HCT116 (cell line): Measurements from ENCODE around the gene SLC25A21. TPM values are rescaled to one million over a fixed set of nuclear protein-coding genes. Genes with fewer than 3 reads are reported as not detected.

Experiments
- ATAC-seq: fragments of 200-7000 bp; cut with Tn5 transposase; 2 replicates; pipeline ENCODE4 v1.9.1; 2020; ENCODE audit warnings: mild to moderate bottlenecking, moderate library complexity
- BruUV-seq: library from RNA; stranded (reverse); fragments of 400-500 nt; replicated peaks from 2 replicates; lab custom pipeline; 2021; lab: Mats Ljungman, UMichigan
- CTCF ChIA-PET: fragments of 300-600 bp; sonication (Branson Sonifier 250); formaldehyde crosslinking; loops from one replicate; lab custom pipeline; 2021; ENCODE audit warnings: antibody characterized with exemption; lab: Charles Lee
- POLR2A ChIA-PET: fragments of 300-600, 350-600 bp; sonication (Branson Sonifier 250); formaldehyde crosslinking; loops from one replicate; lab custom pipeline; 2021; ENCODE audit warnings: antibody characterized with exemption; lab: Charles Lee
- RAD21 ChIA-PET, 2 experiments: fragments of 300-600 bp; sonication (Branson Sonifier 250); formaldehyde crosslinking; loops; one replicate each; lab custom pipeline; 2023; ENCODE audit warnings: low total read pairs in 2 of 2; ENCODE audit not compliant: uncharacterized antibody in 2 of 2, unreplicated experiment in 2 of 2, low non-redundant PET in 1 of 2; lab: Charles Lee
- DNase-seq: peaks from one replicate; pipeline ENCODE4 v3.0.0-alpha.2; 2010; ENCODE audit warnings: low read depth, low spot score
- H2AFZ ChIP-seq: fragments of 200-600 bp; shearing (Covaris generic), sonication (generic); 2 replicates; pipeline ENCODE4 v1.6.1; 2017; ENCODE audit warnings: low read depth, mixed run types, mixed read lengths, antibody characterized with exemption, low read length; ENCODE audit not compliant: poor library complexity, severe bottlenecking
- H3K27ac ChIP-seq: 2 replicates; pipeline ENCODE4 v1.5.1; 2012; ENCODE audit warnings: low read depth, low read length
- H3K27me3 ChIP-seq: fragments of 200-600 bp; sonication (generic); 2 replicates; pipeline ENCODE4 v1.6.1; 2016; ENCODE audit warnings: mixed run types, low read length, mixed read lengths; ENCODE audit not compliant: insufficient read depth
- H3K36me3 ChIP-seq, 2 experiments: fragments of 200-500 bp in 1 of 2; fragments of 200-600 bp in 1 of 2; sonication (Bioruptor generic) in 1 of 2; sonication (generic) in 1 of 2; 2 replicates each; pipeline versions ENCODE4 v1.5.1 to v1.6.1; 2014 to 2016; ENCODE audit warnings: low read length in 2 of 2, inconsistent platforms in 1 of 2, mixed read lengths in 1 of 2, mixed run types in 1 of 2; ENCODE audit not compliant: insufficient read depth in 2 of 2, control insufficient read depth in 1 of 2
- H3K4me1 ChIP-seq, 2 experiments: fragments of 200-600 bp in 1 of 2; sonication (generic) in 1 of 2; 2 replicates each; pipeline versions ENCODE4 v1.5.1 to v1.6.1; 2012 to 2017; ENCODE audit warnings: low read length in 2 of 2, inconsistent platforms in 1 of 2, mild to moderate bottlenecking in 1 of 2, mixed read lengths in 1 of 2, mixed run types in 1 of 2, moderate library complexity in 1 of 2; ENCODE audit not compliant: insufficient read depth in 2 of 2, control insufficient read depth in 1 of 2
- H3K4me2 ChIP-seq: fragments of 200-600 bp; sonication (generic); 2 replicates; pipeline ENCODE4 v1.6.1; 2017; ENCODE audit warnings: mixed run types, low read length, mixed read lengths
- H3K4me3 ChIP-seq, 2 experiments: fragments of 200-600 bp in 1 of 2; sonication (generic) in 1 of 2; replicated peaks in 1 of 2; 2 replicates each; pipeline ENCODE4 v1.5.1; 2011 to 2016; ENCODE audit warnings: low read length in 2 of 2, control low read depth in 1 of 2, low read depth in 1 of 2, mild to moderate bottlenecking in 1 of 2, mixed read lengths in 1 of 2, mixed run types in 1 of 2
- H3K79me2 ChIP-seq: fragments of 200-600 bp; sonication (generic); 2 replicates; pipeline ENCODE4 v1.6.1; 2017; ENCODE audit warnings: mild to moderate bottlenecking, mixed run types, low read length, moderate library complexity, mixed read lengths; ENCODE audit not compliant: insufficient read depth
- H3K9ac ChIP-seq: fragments of 200-600 bp; sonication (generic); 2 replicates; pipeline ENCODE4 v1.6.1; 2016; ENCODE audit warnings: low read length, mixed read lengths
- H3K9me2 ChIP-seq: fragments of 200-600 bp; sonication (generic), shearing (Covaris generic); 2 replicates; pipeline ENCODE4 v1.6.1; 2017; ENCODE audit warnings: mixed run types, mild to moderate bottlenecking, moderate library complexity; ENCODE audit not compliant: insufficient read depth
- H3K9me3 ChIP-seq, 2 experiments: fragments of 200-500 bp in 1 of 2; fragments of 200-600 bp in 1 of 2; sonication (Bioruptor generic) in 1 of 2; sonication (generic) in 1 of 2; 2 replicates each; pipeline ENCODE4 v1.6.1; 2014 to 2017; ENCODE audit warnings: low read length in 2 of 2, mixed read lengths in 2 of 2, inconsistent platforms in 1 of 2, low read depth in 1 of 2, mild to moderate bottlenecking in 1 of 2, mixed run types in 1 of 2, moderate library complexity in 1 of 2; ENCODE audit not compliant: control insufficient read depth in 1 of 2, insufficient read depth in 1 of 2
- H4K20me1 ChIP-seq: fragments of 200-600 bp; sonication (generic), shearing (Covaris generic); 2 replicates; pipeline ENCODE4 v1.6.1; 2017; ENCODE audit warnings: mixed run types, mild to moderate bottlenecking, moderate library complexity; ENCODE audit not compliant: insufficient read depth
- ATF3 ChIP-seq: IDR thresholded peaks from 2 replicates; pipeline ENCODE4 v1.6.1; 2012
- CEBPB ChIP-seq: IDR thresholded peaks from 2 replicates; pipeline ENCODE4 v1.6.1; 2012; ENCODE audit warnings: low read depth
- CTCF ChIP-seq, 3 experiments: fragments of 200-600 bp in 1 of 3; sonication (generic) in 1 of 3; IDR thresholded peaks in 2 of 3; conservative IDR thresholded peaks in 1 of 3; 2 replicates each; pipeline ENCODE4 v1.5.1; 2012 to 2017; ENCODE audit warnings: low read depth in 2 of 3, low read length in 2 of 3, antibody characterized with exemption in 1 of 3, borderline replicate concordance in 1 of 3, control low read depth in 1 of 3, mild to moderate bottlenecking in 1 of 3, mixed read lengths in 1 of 3, mixed run types in 1 of 3, moderate library complexity in 1 of 3; ENCODE audit not compliant: insufficient read depth in 1 of 3
- EGR1 ChIP-seq: IDR thresholded peaks from 2 replicates; pipeline ENCODE4 v1.6.1; 2012; ENCODE audit warnings: low read depth
- FOSL1 ChIP-seq: IDR thresholded peaks from 2 replicates; pipeline ENCODE4 v1.6.1; 2012; ENCODE audit warnings: low read depth
- MAX ChIP-seq: IDR thresholded peaks from 2 replicates; pipeline ENCODE4 v1.6.1; 2012
- POLR2A ChIP-seq: IDR thresholded peaks from 2 replicates; pipeline ENCODE4 v1.7.0; 2011; ENCODE audit warnings: borderline replicate concordance; ENCODE audit not compliant: insufficient read depth, insufficient read length; ENCODE audit errors: extremely low read depth
- POLR2AphosphoS5 ChIP-seq: IDR thresholded peaks from 2 replicates; pipeline ENCODE4 v1.6.1; 2011; ENCODE audit warnings: mild to moderate bottlenecking, low read depth, low read length, moderate library complexity
- SIN3A ChIP-seq: IDR thresholded peaks from 2 replicates; pipeline ENCODE4 v1.6.1; 2012; ENCODE audit warnings: low read depth
- SP1 ChIP-seq: IDR thresholded peaks from 2 replicates; pipeline ENCODE4 v1.6.1; 2012; ENCODE audit warnings: low read depth
- SRF ChIP-seq: IDR thresholded peaks from 2 replicates; pipeline ENCODE4 v1.6.1; 2012; ENCODE audit warnings: low read depth
- ZBTB33 ChIP-seq: IDR thresholded peaks from 2 replicates; pipeline ENCODE4 v1.6.1; 2011; ENCODE audit warnings: mild to moderate bottlenecking, low read length, moderate library complexity; ENCODE audit not compliant: insufficient replicate concordance; ENCODE audit errors: extremely low read depth
- ZNF274 ChIP-seq: fragments of 200-500 bp; sonication (Bioruptor generic); IDR thresholded peaks from 2 replicates; pipeline ENCODE4 v1.6.1; 2014; ENCODE audit warnings: mild to moderate bottlenecking, low read depth, low read length, inconsistent platforms
- intact Hi-C: fragments of 100-400 bp; cut with micrococcal nuclease; formaldehyde crosslinking; loops from 2 replicates; pipeline ENCODE4 v1.10.0; 2022
- total RNA-seq: library from RNA; stranded (reverse); gene quantifications from one replicate; pipeline ENCODE4 v1.2.1, GENCODE V29; 2021; ENCODE audit not compliant: unreplicated experiment

The SLC25A21 gene
- total RNA-seq, 1 experiment from 2014 or later = 3.5 TPM

- no peak overlapping the region for H3K27ac ChIP-seq
- BruUV-seq = no TSS peak
- TF ChIP-seq CTCF (IDR thresholded peaks at IDR 0.05 in 2 of 3, conservative IDR thresholded peaks at IDR 0.05 in 1 of 3; ENCODE audit: borderline replicate concordance in 1 of 3, insufficient read depth in 1 of 3, low read depth in 2 of 3, low read length in 2 of 3) (no peak), POLR2A (no peak), CEBPB (no peak)
- no peaks in the 10 kb centered on the region for H3K36me3 ChIP-seq
- POLR2A ChIA-PET = no interaction called here
- no peak for ATAC-seq
- no peak overlapping the region for H3K4me2 ChIP-seq
- H3K9me3 ChIP-seq = no peaks in the 10 kb centered on the region
- H3K4me3 ChIP-seq = no peak overlapping the region
- 0 out of 2 replicates have a peak, but pooled peaks cover 4% of the 10 kb centered on the region for H3K27me3 ChIP-seq
- no peaks in the 10 kb centered on the region for H3K9me2 ChIP-seq
- H3K9ac ChIP-seq = no peak overlapping the region
- no peaks in the 10 kb centered on the region for H4K20me1 ChIP-seq
- intact Hi-C loops = no loop called here
- CTCF ChIA-PET = no interaction called here
- H3K4me1 ChIP-seq = peaks cover 0 to 4% of the 10 kb centered on the region in 2 experiments; a peak in 2 of 4 replicates
- RAD21 ChIA-PET = no interaction called here
- no peak overlapping the region for H2AFZ ChIP-seq
- no peak for DNase-seq
- no peaks in the 10 kb centered on the region for H3K79me2 ChIP-seq
Observed at GRCh38 chr14:36870776-36871175, 301.6 kb downstream of the SLC25A21 start.

GRCh38 chr14:36869125-36869524 is 303.3 kb downstream of the SLC25A21 start:
- BruUV-seq = no TSS peak
- intact Hi-C loops = no loop called here
- Histone ChIP-seq H3K27ac (no peak overlapping the region), H3K4me2 (no peak overlapping the region), H4K20me1 (no peaks in the 10 kb centered on the region), H3K9ac (no peak overlapping the region), H3K9me3 (no peaks in the 10 kb centered on the region), H3K9me2 (no peaks in the 10 kb centered on the region), H3K4me1 (peaks cover 0 to 4% of the 10 kb centered on the region in 2 experiments; a peak in 2 of 4 replicates), H2AFZ (no peak overlapping the region), H3K79me2 (no peaks in the 10 kb centered on the region), H3K36me3 (no peaks in the 10 kb centered on the region), H3K4me3 (no peak overlapping the region), H3K27me3 (0 out of 2 replicates have a peak, but pooled peaks cover 4% of the 10 kb centered on the region)
- ChIA-PET POLR2A (no interaction called here), CTCF (no interaction called here), RAD21 (no interaction called here)
- ATAC-seq = no peak
- no peak for DNase-seq
- TF ChIP-seq SRF (no peak), CTCF (IDR thresholded peaks at IDR 0.05 in 2 of 3, conservative IDR thresholded peaks at IDR 0.05 in 1 of 3; ENCODE audit: borderline replicate concordance in 1 of 3, insufficient read depth in 1 of 3, low read depth in 2 of 3, low read length in 2 of 3) (no peak), POLR2A (no peak), FOSL1 (no peak), SIN3A (no peak), EGR1 (no peak), ATF3 (no peak), POLR2AphosphoS5 (no peak), ZNF274 (no peak), ZBTB33 (no peak), CEBPB (no peak), MAX (no peak), SP1 (no peak)
